Activated naive CD4-positive, alpha-beta T cell treated with anti-CD3 and anti-CD28 coated beads, Interleukin-2, amount 10 ng/mL, durations not matched to agents 7 days and 5 days (primary cell): ENCODE data around the gene ZFP42.

Source experiments
- CTCF ChIA-PET: fragments of 350-600 bp; sonication (Branson Sonifier 250); formaldehyde crosslinking; loops from one replicate; lab custom pipeline; 2021; ENCODE audit warnings: antibody characterized with exemption; lab: Charles Lee
- DNase-seq: peaks from one replicate; pipeline ENCODE4 v3.0.0-alpha.2; 2020
- H3K27ac Mint-ChIP-seq: one replicate; pipeline ENCODE4 v1.8.0; 2021; ENCODE audit warnings: mild to moderate bottlenecking, moderate library complexity, mixed read lengths
- H3K27me3 Mint-ChIP-seq: one replicate; pipeline ENCODE4 v1.8.0; 2021; ENCODE audit warnings: mild to moderate bottlenecking, mixed read lengths
- H3K36me3 Mint-ChIP-seq: one replicate; pipeline ENCODE4 v1.8.0; 2021; ENCODE audit warnings: mixed read lengths
- H3K4me1 Mint-ChIP-seq: one replicate; pipeline ENCODE4 v1.8.0; 2021; ENCODE audit warnings: mixed read lengths
- H3K4me3 Mint-ChIP-seq: one replicate; pipeline ENCODE4 v1.8.0; 2021; ENCODE audit warnings: mild to moderate bottlenecking, moderate library complexity, mixed read lengths
- H3K9me3 Mint-ChIP-seq: one replicate; pipeline ENCODE4 v1.8.0; 2021; ENCODE audit warnings: mixed read lengths

Gene ZFP42

DNA sequence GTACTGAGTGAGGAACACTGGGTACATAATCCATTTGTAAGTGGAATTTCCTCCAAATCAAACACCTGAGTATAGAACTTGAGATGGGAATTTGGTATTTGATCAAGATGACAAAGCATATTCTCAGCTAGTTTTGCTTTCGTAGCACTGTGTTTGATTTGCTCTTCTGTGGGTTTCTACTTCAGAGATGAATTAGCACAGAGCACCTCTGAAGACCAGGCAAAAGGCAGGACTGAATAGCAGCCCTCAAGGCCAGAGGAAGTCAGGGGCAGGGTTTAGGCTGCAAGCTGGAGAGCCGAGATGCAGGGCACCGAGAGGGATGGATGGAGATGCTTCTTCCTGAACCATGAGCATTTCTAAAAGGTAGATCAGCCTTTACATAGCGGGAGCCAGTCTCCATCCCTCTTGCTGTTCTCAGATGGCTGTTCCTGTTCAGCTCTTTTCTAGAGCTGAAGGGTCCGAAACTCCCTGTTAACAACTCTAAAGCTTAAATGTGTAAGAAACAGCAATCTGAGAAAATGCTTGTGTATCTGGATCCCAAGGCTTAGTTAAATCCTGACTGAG lies 10.8 kb downstream of the ZFP42 start:
- no peaks in the 10 kb centered on the region for H3K4me1 Mint-ChIP-seq
- no peak overlapping the region for H3K27ac Mint-ChIP-seq
- peaks cover 20% of the 10 kb centered on the region for H3K9me3 Mint-ChIP-seq
- no peaks in the 10 kb centered on the region for H3K27me3 Mint-ChIP-seq
- no peaks in the 10 kb centered on the region for H3K36me3 Mint-ChIP-seq
- CTCF ChIA-PET = interaction anchor here (0.7 kb wide), 1 partner anchor 81 kb away, joined by 3 read pairs; no protein-coding TSS in a partner anchor
- no peak overlapping the region for H3K4me3 Mint-ChIP-seq
- no peak for DNase-seq

GRCh38 chr4:188008377-188008776 lies 12.8 kb downstream of the ZFP42 start:
- H3K4me1 Mint-ChIP-seq = no peaks in the 10 kb centered on the region
- no peak overlapping the region for H3K4me3 Mint-ChIP-seq
- H3K27me3 Mint-ChIP-seq = no peaks in the 10 kb centered on the region
- DNase-seq = no peak
- no peaks in the 10 kb centered on the region for H3K36me3 Mint-ChIP-seq
- H3K9me3 Mint-ChIP-seq = peaks cover 15% of the 10 kb centered on the region
- no peak overlapping the region for H3K27ac Mint-ChIP-seq
- CTCF ChIA-PET = no interaction called here

- Mint-ChIP-seq H3K27ac (no peak overlapping the region), H3K9me3 (peaks cover 15% of the 10 kb centered on the region), H3K36me3 (no peaks in the 10 kb centered on the region), H3K4me1 (no peaks in the 10 kb centered on the region), H3K4me3 (no peak overlapping the region), H3K27me3 (no peaks in the 10 kb centered on the region)
- DNase-seq = no peak
- CTCF ChIA-PET = no interaction called here
Measured at GRCh38 chr4:188012426-188012945, 16.9 kb downstream of the ZFP42 start.

DNA sequence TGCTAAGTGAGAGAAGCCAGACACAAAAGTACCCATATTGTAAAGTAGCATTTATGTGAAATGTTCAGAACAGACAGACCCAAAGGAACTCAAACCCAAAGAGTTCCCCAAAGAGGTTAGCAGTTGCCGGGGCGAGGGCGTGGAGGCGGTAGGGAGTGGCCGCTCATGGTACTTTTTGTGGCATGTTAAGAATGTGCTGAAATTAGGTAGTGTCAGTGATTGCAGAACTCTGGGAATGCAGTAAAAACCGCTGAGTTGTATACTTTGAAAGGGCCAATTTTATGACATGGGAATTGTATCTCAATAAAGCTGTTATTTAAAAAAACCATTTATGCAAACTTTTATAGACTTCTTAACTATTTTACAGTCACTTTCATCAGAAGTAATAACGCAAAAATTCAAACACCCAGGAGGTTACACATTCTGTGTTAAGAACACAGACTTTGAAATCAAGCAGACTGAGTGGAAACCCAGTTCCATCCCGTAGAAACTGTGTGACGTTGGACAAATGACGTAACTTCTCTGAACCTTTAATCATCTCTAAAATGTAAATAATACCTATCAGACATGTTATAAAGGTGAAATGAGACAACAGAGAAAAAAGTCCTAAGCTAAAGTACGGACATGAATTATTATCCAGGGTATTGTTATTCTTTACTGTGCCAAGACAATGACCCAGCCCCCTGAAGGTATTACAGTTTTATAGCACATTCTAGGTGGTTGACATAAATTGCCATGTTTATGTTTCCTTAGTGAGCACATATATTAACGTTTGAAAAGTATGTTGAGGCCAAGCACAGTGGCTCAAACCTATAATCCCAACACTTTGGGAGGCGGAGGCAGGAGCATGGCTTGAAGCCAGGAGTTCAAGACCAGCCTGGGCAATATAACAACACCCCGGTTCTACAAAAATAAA lies 19.7 kb downstream of the ZFP42 start:
- CTCF ChIA-PET = no interaction called here
- H3K4me3 Mint-ChIP-seq = no peak overlapping the region
- no peaks in the 10 kb centered on the region for H3K36me3 Mint-ChIP-seq
- no peaks in the 10 kb centered on the region for H3K4me1 Mint-ChIP-seq
- no peaks in the 10 kb centered on the region for H3K27me3 Mint-ChIP-seq
- peaks cover 10% of the 10 kb centered on the region for H3K9me3 Mint-ChIP-seq
- no peak overlapping the region for H3K27ac Mint-ChIP-seq
- DNase-seq = no peak

DNA sequence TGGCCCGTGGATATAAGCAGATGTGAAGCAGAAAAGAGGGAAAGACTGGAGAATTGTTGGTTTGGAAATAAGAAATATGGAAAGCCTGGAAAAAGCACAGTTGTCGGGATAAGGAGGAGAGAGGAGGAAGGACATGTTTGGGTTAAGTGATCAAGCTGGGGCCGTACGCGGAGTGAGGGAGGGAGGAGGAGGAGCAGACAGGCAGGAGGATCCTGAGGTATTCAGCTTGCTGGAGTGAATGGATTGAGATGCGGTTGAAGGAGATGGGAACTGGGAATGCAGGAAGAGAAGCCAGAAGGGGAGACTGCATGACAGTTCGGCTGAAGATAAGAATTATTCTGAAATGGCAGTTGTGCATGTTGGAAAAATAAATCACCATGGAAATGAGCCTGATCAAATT lies 21.2 kb downstream of the ZFP42 start:
- peaks cover 9% of the 10 kb centered on the region for H3K9me3 Mint-ChIP-seq
- CTCF ChIA-PET = no interaction called here
- H3K4me3 Mint-ChIP-seq = no peak overlapping the region
- H3K27ac Mint-ChIP-seq = no peak overlapping the region
- no peaks in the 10 kb centered on the region for H3K4me1 Mint-ChIP-seq
- DNase-seq = no peak
- no peaks in the 10 kb centered on the region for H3K36me3 Mint-ChIP-seq
- H3K27me3 Mint-ChIP-seq = no peaks in the 10 kb centered on the region

DNA sequence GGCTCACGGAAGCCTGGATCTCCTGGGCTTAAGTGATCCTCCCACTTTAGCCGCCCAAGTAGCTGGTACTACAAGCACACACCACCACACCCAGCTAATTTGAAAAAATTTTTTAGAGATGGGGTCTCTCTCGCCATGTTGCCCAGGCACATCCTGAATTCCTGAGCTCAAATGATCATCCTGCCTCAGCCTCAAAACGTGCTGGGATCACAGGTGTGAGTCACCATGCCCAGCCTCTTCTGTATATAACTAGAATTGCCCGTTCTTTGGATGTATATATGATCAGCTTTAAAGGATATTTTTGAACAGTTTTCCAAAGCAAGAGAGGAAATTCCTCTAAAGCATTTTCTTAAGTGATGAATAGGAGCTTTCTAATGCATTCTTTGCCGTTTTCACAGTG lies 22.7 kb downstream of the ZFP42 start:
- H3K4me1 Mint-ChIP-seq = no peaks in the 10 kb centered on the region
- H3K9me3 Mint-ChIP-seq = peaks cover 13% of the 10 kb centered on the region
- CTCF ChIA-PET = no interaction called here
- no peaks in the 10 kb centered on the region for H3K36me3 Mint-ChIP-seq
- no peak overlapping the region for H3K4me3 Mint-ChIP-seq
- H3K27ac Mint-ChIP-seq = no peak overlapping the region
- no peaks in the 10 kb centered on the region for H3K27me3 Mint-ChIP-seq
- no peak for DNase-seq

DNA sequence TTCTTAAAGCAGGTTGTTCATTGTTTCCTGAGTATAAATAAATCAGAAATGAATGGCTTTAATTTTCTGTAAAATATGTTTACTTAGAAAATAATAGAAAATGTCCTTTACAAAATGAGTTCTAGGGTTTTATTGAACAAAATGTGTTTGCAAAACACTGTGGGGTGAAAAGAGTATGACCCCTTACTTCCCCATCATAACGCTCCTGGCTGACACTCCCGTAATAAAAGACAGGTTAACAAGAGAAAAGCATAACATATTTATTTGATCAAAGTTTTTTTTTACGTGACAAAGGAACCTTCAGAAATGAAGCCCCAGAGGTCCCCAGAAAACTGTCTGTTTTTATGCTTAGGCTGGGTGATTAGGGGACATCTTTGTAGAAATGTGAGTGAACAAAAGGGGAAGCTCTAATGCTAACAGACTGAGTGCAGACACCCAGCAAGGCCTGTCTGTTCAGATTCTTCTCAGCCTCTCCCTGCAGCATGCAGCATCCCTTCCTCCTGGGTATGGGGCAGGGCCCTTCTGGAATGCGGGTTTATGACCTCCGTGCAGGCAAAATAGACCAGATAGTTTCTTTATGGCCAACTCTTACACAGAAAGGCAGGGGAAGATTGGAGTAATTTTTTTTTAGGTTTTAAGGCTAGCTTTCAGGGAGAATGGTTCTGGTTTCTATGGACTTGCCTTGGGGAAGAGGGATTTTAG lies 26.1 kb downstream of the ZFP42 start:
- no peaks in the 10 kb centered on the region for H3K4me1 Mint-ChIP-seq
- no peaks in the 10 kb centered on the region for H3K27me3 Mint-ChIP-seq
- H3K4me3 Mint-ChIP-seq = no peak overlapping the region
- CTCF ChIA-PET = no interaction called here
- no peak overlapping the region for H3K27ac Mint-ChIP-seq
- DNase-seq = no peak
- peaks cover 13% of the 10 kb centered on the region for H3K9me3 Mint-ChIP-seq
- H3K36me3 Mint-ChIP-seq = no peaks in the 10 kb centered on the region

- Mint-ChIP-seq H3K9me3 (peaks cover 17% of the 10 kb centered on the region), H3K27ac (no peak overlapping the region), H3K4me1 (no peaks in the 10 kb centered on the region), H3K4me3 (no peak overlapping the region), H3K36me3 (no peaks in the 10 kb centered on the region), H3K27me3 (no peaks in the 10 kb centered on the region)
- CTCF ChIA-PET = no interaction called here
- DNase-seq = no peak
Measured at GRCh38 chr4:188023682-188024081, 28.1 kb downstream of the ZFP42 start.

DNA sequence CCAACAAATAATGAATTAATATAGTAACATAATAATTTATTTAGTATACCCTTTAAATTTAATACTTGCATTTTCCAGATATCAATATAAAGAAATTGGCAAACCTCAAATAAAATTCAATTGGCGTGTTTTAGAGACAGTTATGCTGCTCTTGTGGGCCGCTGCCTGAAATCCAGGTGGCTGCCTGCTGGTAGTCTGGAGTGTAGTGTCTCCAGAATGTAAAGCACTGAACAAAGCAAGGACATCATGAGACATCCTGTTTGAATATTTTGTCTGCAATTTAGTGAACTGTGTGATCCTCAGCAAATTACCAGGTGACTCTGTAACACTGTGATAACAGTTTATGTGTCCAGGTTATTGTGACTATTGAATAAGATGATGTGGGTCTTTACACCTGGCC lies 29.9 kb downstream of the ZFP42 start:
- peaks cover 24% of the 10 kb centered on the region for H3K9me3 Mint-ChIP-seq
- H3K27ac Mint-ChIP-seq = no peak overlapping the region
- H3K4me3 Mint-ChIP-seq = no peak overlapping the region
- no peaks in the 10 kb centered on the region for H3K36me3 Mint-ChIP-seq
- no peak for DNase-seq
- H3K4me1 Mint-ChIP-seq = no peaks in the 10 kb centered on the region
- CTCF ChIA-PET = no interaction called here
- H3K27me3 Mint-ChIP-seq = no peaks in the 10 kb centered on the region

DNA sequence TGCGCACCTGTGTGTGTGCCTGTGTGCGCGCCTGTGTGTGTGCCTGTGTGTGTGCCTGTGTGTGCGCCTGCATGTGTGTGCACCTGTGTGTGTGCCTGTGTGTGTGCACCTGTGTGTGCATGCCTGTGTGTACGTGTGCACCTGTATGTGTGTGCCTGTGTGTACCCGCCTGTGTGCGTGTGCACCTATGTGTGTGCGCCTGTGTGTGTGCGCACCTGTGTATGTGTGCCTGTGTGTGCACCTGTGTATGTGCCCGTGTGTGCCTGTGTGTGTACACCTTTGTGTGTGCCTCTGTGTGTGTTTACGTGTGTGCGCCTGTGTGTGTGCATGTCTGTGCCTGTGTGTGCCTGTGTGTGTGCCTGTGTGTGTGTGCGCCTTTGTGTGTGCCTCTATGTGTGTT lies 33.5 kb downstream of the ZFP42 start:
- H3K4me1 Mint-ChIP-seq = no peaks in the 10 kb centered on the region
- CTCF ChIA-PET = no interaction called here

GRCh38 chr4:188030401-188030800 lies 34.8 kb downstream of the ZFP42 start:
- H3K9me3 Mint-ChIP-seq = peaks cover 23% of the 10 kb centered on the region
- H3K36me3 Mint-ChIP-seq = no peaks in the 10 kb centered on the region
- CTCF ChIA-PET = no interaction called here
- peaks cover 7% of the 10 kb centered on the region for H3K27me3 Mint-ChIP-seq
- no peak overlapping the region for H3K27ac Mint-ChIP-seq
- H3K4me3 Mint-ChIP-seq = no peak overlapping the region
- H3K4me1 Mint-ChIP-seq = no peaks in the 10 kb centered on the region
- DNase-seq = no peak

More for the DNA sequence above, 33.5 kb downstream of the ZFP42 start:
- no peak overlapping the region for H3K27ac Mint-ChIP-seq
- H3K27me3 Mint-ChIP-seq = peaks cover 7% of the 10 kb centered on the region
- peaks cover 23% of the 10 kb centered on the region for H3K9me3 Mint-ChIP-seq
- H3K36me3 Mint-ChIP-seq = no peaks in the 10 kb centered on the region
- no peak for DNase-seq
- no peak overlapping the region for H3K4me3 Mint-ChIP-seq

DNA sequence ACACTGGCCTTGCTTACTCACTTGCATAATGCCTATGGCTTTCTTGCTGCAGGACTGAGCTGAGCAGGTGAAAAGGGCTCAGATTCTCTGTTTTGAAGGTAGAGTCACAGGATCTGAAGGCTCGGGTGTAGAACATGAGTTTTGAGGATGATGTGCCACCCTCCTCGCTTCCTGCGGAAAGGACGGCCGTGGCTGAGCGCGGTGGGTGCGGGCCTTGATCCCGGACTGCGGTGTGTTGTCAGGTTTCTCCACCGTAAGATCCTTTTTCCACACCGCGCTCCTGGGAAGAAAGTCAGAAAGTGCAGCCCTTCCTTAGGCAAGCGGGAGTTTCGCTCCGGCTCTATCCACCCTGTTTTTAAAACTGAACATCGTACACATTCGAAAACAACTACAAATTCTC lies 36.2 kb downstream of the ZFP42 start:
- CTCF ChIA-PET = no interaction called here
- peaks cover 7% of the 10 kb centered on the region for H3K27me3 Mint-ChIP-seq
- no peak overlapping the region for H3K4me3 Mint-ChIP-seq
- H3K4me1 Mint-ChIP-seq = no peaks in the 10 kb centered on the region
- peaks cover 21% of the 10 kb centered on the region for H3K9me3 Mint-ChIP-seq
- H3K27ac Mint-ChIP-seq = no peak overlapping the region
- no peaks in the 10 kb centered on the region for H3K36me3 Mint-ChIP-seq
- DNase-seq = no peak

DNA sequence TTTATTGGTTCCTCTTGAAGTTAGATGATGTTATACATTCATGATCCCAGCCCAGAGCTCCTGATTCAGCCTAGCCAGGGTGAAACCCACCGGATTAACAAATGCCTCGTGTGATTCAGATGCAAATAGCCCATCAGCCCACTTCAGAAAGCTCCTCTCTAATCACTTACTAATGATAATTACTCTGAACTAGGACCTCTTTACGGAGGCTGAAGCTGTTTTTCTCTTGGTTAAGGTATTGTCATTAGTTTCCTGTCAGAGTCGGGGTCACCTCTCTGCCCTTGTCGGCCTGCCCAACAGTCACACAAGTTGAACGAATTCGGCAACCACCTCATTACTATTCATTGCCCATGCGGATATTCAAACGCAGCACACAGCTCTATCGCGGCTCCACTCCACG lies 36.6 kb downstream of the ZFP42 start:
- no peak overlapping the region for H3K27ac Mint-ChIP-seq
- CTCF ChIA-PET = interaction anchor here (0.7 kb wide), 1 partner anchor 271 kb away, joined by 3 read pairs; no protein-coding TSS in a partner anchor
- H3K36me3 Mint-ChIP-seq = no peaks in the 10 kb centered on the region
- no peak overlapping the region for H3K4me3 Mint-ChIP-seq
- peaks cover 7% of the 10 kb centered on the region for H3K27me3 Mint-ChIP-seq
- H3K9me3 Mint-ChIP-seq = peaks cover 21% of the 10 kb centered on the region
- H3K4me1 Mint-ChIP-seq = no peaks in the 10 kb centered on the region
- no peak for DNase-seq

GRCh38 chr4:188032583-188032982 lies 37.0 kb downstream of the ZFP42 start:
- H3K36me3 Mint-ChIP-seq = no peaks in the 10 kb centered on the region
- no peak for DNase-seq
- H3K4me3 Mint-ChIP-seq = no peak overlapping the region
- peaks cover 7% of the 10 kb centered on the region for H3K27me3 Mint-ChIP-seq
- H3K9me3 Mint-ChIP-seq = peaks cover 18% of the 10 kb centered on the region
- CTCF ChIA-PET = interaction anchor here (0.7 kb wide), 1 partner anchor 270 kb away, joined by 3 read pairs; no protein-coding TSS in a partner anchor
- no peak overlapping the region for H3K27ac Mint-ChIP-seq
- H3K4me1 Mint-ChIP-seq = no peaks in the 10 kb centered on the region
